ENCODE results near the gene EPHB6.

Gene EPHB6

DNA sequence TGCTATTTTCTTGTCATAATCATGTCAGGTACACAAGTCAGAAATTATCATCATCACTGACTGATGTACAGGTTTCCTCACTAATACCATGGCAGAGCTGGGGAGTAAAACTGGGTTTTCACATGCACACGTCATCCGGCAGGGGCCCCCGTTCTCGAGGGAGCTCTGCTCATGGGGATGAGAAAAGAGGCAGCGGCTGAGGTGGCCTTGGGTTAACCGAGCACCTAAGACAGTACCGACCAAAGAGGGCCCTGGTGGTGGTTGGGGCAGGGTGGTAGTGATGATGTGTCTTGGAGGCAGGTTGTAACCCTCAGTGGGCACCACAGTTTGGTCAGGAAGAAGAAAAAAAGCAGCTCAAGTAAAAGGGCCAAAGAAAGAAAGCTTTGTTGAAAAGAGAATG, 42.8 kb downstream of the EPHB6 start:
- DNase-seq (ENCODE audit: low read depth in 2 of 2) = no peak

DNA sequence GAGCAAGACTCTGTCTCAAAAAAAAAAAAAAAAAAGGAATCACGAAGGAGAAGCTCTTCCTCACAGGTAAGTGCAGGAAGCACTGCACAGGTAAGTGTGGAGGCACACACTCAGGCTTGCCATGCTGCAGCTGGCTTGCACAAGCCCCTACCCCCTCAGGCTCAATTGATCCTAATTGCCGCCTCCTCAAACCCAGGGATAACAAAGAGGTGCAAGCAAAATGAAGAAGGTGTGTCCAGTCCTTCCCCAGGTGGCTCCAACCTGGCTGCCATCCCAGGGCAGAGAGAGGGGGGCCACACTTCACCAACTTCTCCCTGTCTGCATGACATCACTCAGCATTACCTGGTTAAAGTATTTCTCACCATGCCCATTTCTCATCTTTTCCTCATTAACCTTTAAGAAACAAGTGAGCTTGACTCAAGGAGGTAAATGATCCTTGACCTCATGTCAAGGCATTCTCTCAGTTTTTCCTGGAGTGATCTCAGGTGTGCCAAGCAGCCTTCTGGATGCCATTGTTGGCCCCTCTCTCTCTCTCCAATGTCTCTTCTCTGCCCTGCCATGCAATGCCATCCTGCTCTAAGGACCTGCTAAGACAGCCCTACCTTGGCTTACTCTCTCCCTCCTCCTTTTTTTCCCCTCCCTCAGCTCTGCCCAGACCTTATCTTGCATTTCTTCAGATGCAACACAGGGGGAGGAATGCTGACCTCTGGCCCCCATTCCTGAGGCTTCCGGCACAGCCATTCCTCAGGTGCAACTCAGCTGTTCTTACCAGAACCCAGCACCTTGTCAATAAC, 43.7 kb downstream of the EPHB6 start:
- DNase-seq (ENCODE audit: low read depth in 2 of 2) = no peak

DNA sequence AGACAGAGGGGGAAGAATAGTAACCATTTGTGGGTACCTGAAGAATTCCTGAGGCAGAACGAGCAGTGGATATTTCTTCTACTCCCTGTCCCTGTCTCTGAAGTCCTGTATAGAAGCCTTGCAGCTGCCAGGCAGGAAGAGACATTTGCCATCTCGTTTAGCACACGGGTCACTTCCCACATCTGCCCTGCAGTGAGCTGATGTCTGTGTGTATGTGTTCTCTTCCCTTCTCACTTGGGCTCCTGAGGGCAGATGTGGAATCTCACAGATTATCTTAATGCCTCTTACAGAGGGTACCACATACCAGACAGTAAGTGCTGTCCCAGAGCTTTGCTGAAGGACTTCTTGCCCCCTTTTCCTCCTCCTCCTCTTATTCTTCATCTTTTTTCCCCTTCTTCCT, 44.8 kb downstream of the EPHB6 start:
- DNase-seq (ENCODE audit: low read depth in 2 of 2) = no peak

DNA sequence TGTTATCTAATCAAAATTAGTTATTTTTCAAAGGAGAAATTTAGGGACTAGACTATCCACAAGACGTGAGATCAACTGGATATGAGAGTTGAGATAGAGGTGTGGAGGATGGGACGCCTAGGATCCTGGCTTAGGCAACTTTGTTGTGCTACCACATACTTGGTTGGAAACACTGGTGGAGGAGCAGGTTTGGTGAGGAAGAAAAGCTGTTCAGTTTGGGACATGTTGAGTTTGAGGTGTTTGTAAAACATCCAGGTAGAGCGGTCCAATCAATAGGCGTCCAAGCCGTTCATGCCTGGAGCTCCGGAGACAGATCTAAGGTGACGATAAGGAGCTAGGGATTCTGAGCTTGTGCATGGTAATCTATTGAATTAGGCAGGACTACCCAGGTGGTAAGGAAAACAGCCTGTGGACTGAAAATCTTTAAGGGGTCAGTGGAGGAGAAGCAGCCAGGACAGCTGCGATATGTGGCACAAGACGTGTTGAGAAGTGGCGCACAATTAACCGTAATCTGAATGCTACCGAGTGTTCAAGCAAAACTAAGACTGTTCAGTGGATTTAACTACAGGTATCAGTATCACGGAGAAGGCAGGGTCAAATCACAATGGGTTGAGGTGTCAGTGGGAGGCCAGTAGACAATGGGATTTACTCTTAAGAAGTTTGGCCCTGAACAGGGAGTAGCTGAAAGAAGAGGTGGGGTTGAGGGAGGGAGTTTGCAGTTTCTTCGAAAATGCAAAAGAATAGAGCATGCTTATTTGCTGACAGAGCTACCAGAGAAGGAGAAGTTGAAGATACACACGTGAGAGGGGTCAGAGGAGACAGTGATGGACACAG, 46.8 kb downstream of the EPHB6 start:
- DNase-seq (ENCODE audit: low read depth in 2 of 2) = no peak

DNA sequence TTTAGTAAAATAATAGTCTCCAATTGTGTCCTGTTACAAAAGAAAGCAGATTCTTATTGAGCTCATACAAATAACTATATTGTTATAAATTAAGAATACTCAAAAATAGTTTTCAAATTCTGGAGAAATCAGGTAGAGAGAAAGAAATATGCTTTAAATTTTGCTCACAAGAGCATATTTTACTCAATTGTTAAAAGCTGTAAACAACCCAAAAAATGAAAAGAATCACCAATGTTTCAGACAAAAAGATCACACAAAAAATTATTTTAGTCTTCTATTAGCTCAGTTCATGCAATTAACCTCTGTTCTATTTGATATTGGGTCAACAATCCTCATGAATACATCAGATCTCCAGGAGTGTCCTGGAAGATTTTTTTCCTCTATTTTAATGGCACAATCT, 49.3 kb downstream of the EPHB6 start:
- DNase-seq (ENCODE audit: low read depth in 2 of 2) = no peak

DNA sequence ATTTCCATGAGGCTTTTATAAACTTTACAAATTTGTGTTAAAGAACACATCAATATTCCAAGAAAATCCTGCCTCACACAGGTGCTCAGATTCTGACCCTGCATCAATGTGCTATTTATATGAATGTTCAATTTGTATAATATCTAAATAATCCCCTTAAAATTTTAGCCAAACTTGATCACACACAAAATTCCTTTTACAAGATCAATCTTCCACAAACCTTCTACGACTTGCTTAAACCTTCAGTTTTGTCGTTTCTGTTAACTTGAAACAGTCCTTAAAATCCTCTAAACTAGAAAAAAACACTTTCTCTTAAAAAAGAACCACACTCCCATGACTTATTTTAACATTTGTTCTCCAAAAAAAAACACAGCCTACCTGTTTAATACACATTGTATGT, 50.9 kb downstream of the EPHB6 start:
- no peak for DNase-seq (ENCODE audit: low read depth in 2 of 2)

DNA sequence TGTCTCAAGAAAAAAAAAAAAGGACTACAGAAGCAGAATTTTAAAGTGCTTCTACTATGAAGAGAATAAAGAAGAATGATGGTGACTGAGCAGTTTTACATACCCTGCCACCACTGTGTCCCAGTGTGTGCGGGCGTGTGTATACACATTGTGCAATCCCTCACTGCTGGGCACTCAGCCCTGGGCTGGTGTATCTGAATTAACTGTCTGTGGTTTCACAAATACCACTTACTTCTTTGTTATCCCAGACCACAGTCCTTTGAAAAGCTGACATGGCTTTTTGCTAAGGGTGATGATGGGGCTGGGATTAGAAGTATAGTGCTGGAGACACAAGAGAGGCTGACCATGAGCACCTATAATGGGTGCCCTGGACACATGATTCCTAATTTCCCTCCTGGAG, 51.8 kb downstream of the EPHB6 start:
- no peak for DNase-seq (ENCODE audit: low read depth in 2 of 2)

DNA sequence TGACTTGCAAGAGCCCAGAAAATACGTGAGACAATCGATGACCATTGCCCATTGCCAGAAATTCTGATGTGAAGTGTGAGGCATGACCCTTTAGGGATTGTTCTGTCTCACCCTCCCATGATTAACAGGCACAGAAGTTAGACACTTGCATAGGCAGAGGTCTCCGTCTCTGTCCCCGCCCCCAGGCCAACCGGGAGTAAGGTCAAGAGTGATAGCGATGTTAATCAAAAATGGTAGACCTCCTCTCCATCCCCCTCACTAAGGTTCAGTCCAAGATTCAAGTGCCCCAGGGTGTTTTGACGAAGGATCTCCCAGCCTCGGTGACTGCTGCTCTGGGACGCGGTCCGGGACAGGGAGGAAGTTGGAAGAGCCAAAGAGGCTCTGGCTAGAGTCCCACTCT, 53.4 kb downstream of the EPHB6 start:
- DNase-seq (ENCODE audit: low read depth in 2 of 2) = no peak

DNA sequence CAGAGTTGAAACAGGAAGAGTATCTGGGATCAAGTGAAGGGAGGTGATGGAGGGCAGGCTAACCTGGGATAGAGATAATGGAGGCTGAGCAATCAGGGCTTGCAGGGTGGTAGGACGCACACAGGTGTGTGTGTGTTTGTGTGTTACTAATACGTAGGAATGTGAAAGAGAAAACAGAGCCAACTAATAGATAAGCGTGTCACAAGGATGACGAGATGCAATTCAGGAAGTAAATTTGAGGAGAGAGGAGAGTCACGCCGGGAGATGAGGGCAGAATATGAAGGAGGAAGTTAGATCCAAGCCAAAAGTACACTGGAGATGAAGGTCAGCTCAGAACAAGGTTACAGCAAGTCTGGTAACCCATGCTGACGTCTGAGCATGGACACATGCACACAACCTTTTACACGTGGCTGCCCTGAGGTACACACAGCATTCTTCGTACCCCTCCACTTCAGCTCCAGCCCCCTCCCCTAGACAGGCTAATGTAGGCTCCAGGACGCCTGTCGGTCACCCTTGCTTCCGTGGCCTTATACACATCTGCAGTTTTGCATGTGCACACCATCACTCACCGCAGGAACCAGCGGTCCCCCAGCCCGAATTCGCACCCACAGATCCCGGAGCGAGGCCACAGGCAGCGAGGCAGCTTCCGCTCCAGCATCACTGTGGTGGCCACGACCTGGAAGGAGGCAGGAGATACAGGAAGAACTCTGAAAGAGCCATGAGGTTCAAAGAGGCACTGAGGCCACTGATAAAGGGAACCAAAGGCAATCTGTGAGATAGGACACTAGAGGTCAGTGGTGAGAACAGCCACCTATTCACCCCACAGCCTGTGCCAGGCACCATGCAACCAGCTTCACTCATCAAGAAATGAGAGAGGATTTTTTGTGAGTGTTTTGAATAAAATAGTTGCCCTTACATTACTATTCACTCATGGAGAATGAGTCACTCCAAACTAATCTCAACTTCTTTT, 54.3 kb downstream of the EPHB6 start:
- no peak for DNase-seq (ENCODE audit: low read depth in 2 of 2)

DNA sequence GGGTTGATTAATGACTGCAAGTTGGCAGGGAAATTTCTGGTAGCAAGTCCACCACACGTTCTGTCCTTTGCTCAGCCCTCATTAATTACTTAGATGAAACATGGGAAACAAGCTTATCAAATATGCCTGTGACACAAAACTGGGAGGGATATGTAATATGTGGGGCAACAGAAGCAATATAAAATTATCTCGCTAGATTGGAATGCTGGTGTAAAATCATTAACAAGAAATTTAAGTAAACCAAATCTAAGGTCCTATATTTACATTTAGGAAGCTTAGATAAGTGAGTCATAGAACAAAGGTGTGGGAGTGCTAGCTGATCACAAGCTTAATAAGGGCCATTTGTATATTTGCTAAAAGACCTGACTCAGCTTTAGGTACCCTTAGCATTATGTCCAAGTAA, 55.2 kb downstream of the EPHB6 start:
- DNase-seq (ENCODE audit: low read depth in 2 of 2) = no peak

DNA sequence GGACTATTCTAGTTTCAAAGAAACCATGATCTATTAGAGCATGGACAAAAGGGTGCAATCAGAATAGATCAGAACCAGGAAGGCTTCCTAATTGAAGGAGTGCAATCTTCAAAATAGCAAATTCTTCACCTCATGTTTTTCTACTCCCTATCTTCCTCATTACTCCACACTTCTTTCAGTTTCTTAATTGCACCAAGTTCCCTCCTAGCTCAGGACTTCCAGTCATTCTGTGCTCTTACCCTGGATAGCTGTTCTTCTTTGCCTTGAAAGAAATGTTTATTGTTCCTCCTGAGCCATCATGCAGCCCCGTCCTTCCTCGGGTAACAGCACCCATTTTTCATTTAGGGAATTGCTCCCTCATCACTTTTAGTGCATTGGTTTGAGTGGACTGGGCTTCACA, 55.6 kb downstream of the EPHB6 start:
- DNase-seq (ENCODE audit: low read depth in 2 of 2) = no peak

DNA sequence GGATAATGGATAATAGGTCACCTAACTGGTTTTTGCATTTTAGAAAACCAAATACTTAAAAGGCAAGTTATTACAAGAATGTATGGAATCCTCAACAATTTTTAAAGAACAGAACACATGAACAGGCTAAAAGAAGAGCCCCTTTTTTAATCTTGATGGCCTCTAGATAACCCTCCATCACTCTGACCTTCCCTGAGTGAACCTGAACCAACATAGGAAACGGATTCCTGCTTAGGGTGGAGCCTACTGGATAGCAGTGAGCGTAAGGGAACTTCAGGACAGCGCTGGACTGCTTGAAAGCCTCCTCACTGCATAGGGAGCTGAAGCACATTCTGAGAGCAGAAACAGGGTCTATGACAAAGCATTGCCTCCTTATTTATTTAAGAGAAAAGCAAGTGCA, 58.2 kb downstream of the EPHB6 start:
- no peak for DNase-seq (ENCODE audit: low read depth in 2 of 2)

DNA sequence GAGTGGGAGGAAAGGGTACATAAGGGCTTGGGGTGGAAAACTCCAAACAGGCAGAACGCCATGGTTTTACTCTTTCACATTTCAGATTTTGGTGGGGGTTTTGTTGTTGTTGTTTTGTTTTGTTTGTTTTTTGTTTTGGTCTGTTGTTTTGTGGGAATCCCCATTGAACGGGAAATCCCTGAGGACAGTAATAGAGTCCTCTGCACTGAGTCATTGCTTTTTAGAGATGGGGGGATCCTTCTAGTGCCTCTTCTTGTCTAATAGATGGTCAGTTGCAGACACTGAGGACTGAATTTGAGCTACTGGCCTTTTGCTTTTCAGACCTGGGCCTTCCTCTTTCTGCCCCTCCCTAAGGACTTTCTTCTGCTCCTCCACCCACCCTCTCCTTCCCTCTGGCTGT, 58.7 kb downstream of the EPHB6 start:
- DNase-seq (ENCODE audit: low read depth in 2 of 2) = no peak

DNA sequence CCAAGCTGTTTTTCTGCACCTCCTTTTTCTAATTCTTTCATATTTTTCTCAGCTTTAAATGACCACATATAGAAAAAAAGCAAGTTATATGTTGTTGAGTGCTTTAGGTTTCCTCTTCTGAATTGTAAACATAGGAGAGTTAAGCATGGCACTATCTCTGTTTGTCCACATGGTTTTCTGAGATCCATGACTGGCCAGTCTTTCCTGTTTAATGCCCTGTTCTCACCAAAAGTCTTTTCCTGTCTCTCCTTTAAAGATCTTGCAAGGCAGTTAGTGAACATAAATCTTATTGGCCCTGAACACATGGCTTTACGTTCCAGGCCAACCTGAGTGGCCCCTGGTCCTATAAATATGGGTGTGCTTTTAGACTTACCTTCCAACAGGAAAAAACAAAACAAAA, 59.2 kb downstream of the EPHB6 start:
- DNase-seq (ENCODE audit: low read depth in 2 of 2) = no peak

DNA sequence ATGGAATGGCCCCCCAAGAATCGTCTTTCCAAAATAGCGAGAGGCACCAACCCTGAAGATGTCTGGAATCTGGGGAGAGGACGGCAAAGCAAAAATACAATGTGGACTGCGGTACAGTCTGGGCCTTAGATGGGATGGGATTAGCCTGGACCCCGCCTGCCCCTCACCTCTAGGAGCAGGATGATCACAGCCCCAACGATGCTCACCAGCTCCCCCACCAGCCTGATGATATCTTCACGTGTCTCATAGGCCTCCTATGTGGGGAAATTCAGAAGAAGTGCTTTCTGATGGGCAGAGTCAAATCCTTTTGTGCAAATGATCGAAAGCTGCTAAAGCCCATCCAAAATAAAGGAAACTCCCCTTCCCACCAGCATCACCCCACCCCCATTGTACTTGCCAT, 60.4 kb downstream of the EPHB6 start:
- no peak for DNase-seq (ENCODE audit: low read depth in 2 of 2)

DNA sequence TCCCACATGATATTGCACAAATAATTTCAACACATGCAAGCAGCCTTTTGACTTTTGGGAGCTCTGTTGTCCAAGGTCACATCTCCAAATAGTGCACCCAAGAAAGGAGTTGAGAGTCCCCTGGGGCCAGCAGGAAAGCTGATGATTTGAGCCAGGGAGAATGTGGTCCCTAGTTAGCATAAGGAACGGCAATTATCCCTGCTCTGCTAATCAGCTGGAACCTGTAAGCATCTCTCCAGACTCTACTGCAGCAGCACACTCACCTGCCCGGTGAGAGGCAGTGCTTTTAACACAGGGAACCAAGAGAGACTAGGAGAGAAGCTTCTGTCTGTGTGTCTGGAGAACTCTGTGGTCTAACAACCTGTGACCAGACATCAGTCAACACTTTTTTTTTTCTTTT, 61.6 kb downstream of the EPHB6 start:
- no peak for DNase-seq (ENCODE audit: low read depth in 2 of 2)

DNA sequence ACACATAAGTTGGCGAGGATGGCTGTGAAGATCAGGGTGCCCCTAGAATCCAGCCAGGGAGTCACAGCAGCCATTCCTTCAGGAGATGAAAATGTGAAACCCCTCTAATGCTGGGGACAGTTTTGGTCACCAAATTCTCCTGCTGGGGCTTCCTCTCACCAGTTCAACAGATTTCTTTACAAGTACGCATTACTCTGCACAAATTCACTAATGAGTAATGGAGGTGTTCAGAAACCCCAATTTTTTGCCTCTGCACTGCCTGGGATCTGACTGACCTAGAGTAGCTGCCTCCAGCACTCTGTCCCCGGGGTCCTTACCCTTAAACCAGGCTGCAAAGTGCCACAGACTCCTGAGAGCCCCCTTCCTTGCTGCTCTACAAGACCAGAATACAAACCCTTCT, 62.6 kb downstream of the EPHB6 start:
- DNase-seq (ENCODE audit: low read depth in 2 of 2) = no peak

DNA sequence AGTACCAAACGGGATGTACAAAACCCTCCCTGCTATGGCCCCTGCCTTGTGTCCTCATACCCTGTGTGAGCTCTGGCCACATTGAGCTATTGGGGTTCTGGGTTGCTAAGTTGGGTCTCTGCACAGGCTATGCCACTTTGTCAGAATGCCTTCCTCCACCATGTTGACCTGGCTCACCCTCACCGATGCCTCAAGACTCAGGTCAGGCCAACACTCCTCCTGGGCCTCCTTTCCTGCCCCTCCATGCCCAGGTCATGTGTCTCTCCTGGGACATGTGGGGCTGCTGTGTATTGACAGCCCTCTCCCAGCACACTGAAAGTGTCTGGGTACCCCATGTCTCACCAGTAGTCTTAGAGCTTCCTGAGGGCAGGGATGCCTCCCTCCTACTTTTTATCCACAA, 64.0 kb downstream of the EPHB6 start:
- DNase-seq (ENCODE audit: low read depth in 2 of 2) = no peak

DNA sequence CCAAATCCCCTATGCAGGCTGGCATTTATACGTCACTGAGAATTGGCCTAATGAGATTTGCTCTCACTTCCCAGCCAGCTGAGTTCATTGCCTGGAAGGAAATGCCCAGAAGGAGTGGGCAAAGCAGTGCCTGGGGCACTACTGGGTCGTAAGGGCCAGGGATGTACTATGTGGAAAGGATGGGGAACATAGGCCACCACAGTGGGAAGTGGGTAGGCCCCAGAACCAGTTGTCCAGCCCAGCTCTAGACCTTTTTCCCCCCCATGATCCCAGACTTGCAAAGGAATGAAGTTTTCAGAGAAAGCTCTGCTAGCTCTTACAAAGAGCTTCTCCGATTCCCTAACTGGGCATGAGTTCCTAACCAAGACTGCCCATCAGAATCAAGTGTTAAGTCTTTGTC, 64.8 kb downstream of the EPHB6 start:
- no peak for DNase-seq (ENCODE audit: low read depth in 2 of 2)

Data from activated CD8-positive, alpha-beta memory T cell treated with anti-CD3 and anti-CD28 coated beads for 4 hours (primary cell).